AG04450 (cell line): Measurements from ENCODE around the gene FEM1A. TPM values are rescaled to one million over a fixed set of nuclear protein-coding genes. Genes with fewer than 3 reads are reported as not detected.
A peak's percentile ranks its signal among the peaks of the same experiment; 100 is the strongest.
"Not testable (repeated sequence)": the region's sequence is repeated elsewhere in the genome, so short reads cannot be mapped to it uniquely, and the experiment has no call there.

Experiments
- CTCF ChIA-PET: fragments of 300-600, 350-600 bp; formaldehyde crosslinking; extraction: SDS; loops from one replicate; lab custom pipeline; 2022; ENCODE audit warnings: antibody characterized with exemption, inconsistent platforms; lab: Charles Lee
- POLR2A ChIA-PET: fragments of 350-600 bp; formaldehyde crosslinking; extraction: SDS; loops from one replicate; lab custom pipeline; 2021; ENCODE audit warnings: antibody characterized with exemption, inconsistent platforms; lab: Yijun Ruan, JAX
- DNase-seq: peaks from one replicate; pipeline ENCODE4 v3.0.0-alpha.2; 2011; ENCODE audit warnings: low read depth, low spot score
- H3K27ac ChIP-seq: one replicate; pipeline ENCODE4 v1.5.1; 2012; ENCODE audit warnings: low read depth, low read length, control low read depth
- H3K27me3 ChIP-seq: one replicate; pipeline ENCODE4 v1.6.0; 2012; ENCODE audit warnings: low read length; ENCODE audit not compliant: control insufficient read depth, insufficient read depth
- H3K4me3 ChIP-seq: 2 replicates; pipeline ENCODE4 v1.5.1; 2011; ENCODE audit warnings: mild to moderate bottlenecking, low read depth, low read length, control low read depth
- H3K9me3 ChIP-seq: 2 replicates; pipeline ENCODE4 v1.5.1; 2012; ENCODE audit warnings: low read length; ENCODE audit not compliant: control insufficient read depth, insufficient read depth
- polyA plus RNA-seq: library from polyadenylated mRNA; depleted of rRNA; stranded (reverse); fragments of >200 nt; gene quantifications from 2 replicates; pipeline ENCODE4 v1.2.3, GENCODE V29; 2011
- TF ChIP-seq, protein P1 (sequence below): IDR thresholded peaks from 2 replicates; pipeline ENCODE4 v1.5.1; 2011; ENCODE audit warnings: low read depth, low read length, control low read depth, inconsistent platforms

Gene FEM1A
- polyA plus RNA-seq, 1 experiment, result 3.0 TPM

DNA sequence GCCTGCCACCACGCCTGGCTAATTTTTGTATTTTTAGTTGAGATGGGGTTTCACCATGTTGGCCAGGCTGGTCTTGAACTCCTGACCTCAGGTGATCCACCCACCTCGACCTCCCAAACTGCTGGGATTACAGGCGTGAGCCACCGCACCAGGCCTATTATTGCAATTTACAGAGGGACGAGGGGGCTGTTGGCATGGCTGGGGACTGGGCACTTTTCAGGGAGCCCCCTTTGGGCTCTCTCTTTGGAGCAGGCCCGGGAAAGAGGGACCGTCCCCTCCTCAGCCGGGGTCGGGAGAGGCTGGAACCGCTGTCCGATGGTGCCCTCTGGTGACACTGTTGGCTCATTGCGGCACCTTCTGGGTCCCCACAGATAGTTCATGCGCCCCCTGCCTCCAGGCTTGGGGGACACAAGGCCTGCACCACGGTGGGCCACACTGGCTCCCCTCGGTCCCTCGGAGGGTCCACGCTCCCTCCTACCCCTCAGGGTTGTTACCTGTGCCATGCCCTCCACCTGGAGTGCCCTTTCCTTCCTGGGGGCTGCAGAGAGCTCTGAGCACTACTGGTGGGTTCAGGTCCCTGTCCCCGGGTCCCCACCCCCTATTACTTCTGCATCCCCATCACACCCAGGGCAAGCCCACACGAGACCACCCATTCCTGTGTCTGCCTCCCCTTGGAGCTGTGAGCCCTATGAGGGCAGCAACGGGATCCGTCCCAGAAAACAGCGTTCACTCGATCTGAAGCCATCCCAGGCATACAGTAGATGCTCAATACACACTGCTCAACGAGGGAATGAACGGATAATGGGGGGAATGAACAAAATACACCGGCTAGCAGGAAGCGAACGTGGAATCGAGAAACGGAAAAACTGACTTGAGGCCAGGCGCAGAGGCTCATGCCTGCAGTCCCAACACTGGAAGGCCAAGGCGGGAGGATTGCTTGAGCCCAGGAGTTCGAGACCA lies 12.5 kb downstream of the FEM1A start:
- POLR2A ChIA-PET, result no interaction called here
- TF ChIP-seq, protein P1, sequence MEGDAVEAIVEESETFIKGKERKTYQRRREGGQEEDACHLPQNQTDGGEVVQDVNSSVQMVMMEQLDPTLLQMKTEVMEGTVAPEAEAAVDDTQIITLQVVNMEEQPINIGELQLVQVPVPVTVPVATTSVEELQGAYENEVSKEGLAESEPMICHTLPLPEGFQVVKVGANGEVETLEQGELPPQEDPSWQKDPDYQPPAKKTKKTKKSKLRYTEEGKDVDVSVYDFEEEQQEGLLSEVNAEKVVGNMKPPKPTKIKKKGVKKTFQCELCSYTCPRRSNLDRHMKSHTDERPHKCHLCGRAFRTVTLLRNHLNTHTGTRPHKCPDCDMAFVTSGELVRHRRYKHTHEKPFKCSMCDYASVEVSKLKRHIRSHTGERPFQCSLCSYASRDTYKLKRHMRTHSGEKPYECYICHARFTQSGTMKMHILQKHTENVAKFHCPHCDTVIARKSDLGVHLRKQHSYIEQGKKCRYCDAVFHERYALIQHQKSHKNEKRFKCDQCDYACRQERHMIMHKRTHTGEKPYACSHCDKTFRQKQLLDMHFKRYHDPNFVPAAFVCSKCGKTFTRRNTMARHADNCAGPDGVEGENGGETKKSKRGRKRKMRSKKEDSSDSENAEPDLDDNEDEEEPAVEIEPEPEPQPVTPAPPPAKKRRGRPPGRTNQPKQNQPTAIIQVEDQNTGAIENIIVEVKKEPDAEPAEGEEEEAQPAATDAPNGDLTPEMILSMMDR, result peak; percentile 71
- CTCF ChIA-PET, result interaction anchor here (0.6 to 4.5 kb wide), 7 partner anchors 13 to 241 kb away, joined by 3 to 37 read pairs (median 4); partner anchors contain the start of gene FEM1A
- H3K27me3 ChIP-seq, result no peaks in the 10 kb centered on the region
- DNase-seq, result no peak
- H3K4me3 ChIP-seq, result no peak overlapping the region
- H3K27ac ChIP-seq, result no peak overlapping the region
- no peaks in the 10 kb centered on the region for H3K9me3 ChIP-seq

DNA sequence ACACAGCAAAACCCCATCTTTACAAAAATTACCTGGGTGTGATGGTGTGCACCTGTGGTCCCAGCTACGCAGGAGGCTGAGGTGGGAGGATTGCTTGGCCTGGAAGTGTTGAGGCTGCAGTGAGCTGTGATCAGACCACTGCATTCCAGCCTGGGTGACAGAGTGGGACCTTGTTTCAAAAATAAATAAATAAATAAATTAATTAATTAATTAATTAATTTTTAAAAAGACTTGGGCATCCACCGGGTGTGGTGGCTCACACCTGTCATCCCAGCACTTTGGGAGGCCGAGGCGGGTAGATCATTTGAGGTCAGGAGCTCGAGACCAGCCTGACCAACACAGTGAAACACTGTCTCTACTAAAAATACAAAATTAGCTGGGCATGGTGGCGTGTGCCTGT lies 13.6 kb downstream of the FEM1A start:
- not testable (repeated sequence) for H3K9me3 ChIP-seq, H3K27me3 ChIP-seq, H3K4me3 ChIP-seq, DNase-seq, H3K27ac ChIP-seq
- POLR2A ChIA-PET, result interaction anchor here (0.5 kb wide), 1 partner anchor 36 kb away, joined by 5 read pairs; no protein-coding TSS in a partner anchor
- CTCF ChIA-PET, result interaction anchor here (0.6 to 4.5 kb wide), 5 partner anchors 14 to 227 kb away, joined by 3 to 37 read pairs (median 4); partner anchors contain the start of gene FEM1A

GRCh38 chr19:4806384-4806783 lies 14.8 kb downstream of the FEM1A start:
- POLR2A ChIA-PET, result no interaction called here
- no peaks in the 10 kb centered on the region for H3K27me3 ChIP-seq

DNA sequence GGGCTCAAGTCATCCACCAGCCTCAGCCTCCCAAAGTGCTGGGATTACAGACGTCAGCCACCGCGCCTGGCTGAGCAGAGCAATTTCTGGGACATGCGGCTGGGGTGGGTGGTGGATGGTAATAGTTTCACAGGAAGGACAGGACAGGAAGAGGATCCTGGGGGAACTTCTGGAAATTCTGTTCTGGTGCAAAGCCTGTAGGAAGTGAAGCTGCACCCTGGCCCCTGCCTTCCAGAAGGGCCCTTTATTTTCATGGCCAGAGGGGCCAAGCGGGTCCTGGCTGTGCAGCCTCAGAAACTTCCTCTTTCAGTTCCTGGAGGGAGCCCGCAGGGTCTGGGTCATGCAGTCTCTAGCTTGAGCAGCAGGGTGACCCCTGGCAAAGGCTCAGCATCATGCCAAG lies 15.7 kb downstream of the FEM1A start:
- ChIA-PET POLR2A (no interaction called here), CTCF (interaction anchor here (1.1 to 7.5 kb wide), 4 partner anchors 45 to 119 kb away, joined by 3 to 109 read pairs (median 70); no protein-coding TSS in a partner anchor)
- Histone ChIP-seq H3K27ac (no peak overlapping the region), H3K9me3 (peaks cover 3% of the 10 kb centered on the region; the same call in 1 of the 2 replicates), H3K27me3 (no peaks in the 10 kb centered on the region), H3K4me3 (no peak overlapping the region)
- TF ChIP-seq, protein P1, result no peak
- DNase-seq, result no peak

More at GRCh38 chr19:4806384-4806783, 14.8 kb downstream of the FEM1A start:
- CTCF ChIA-PET, result interaction anchor here (4.5 kb wide), 2 partner anchors 46 to 74 kb away, joined by 37 to 109 read pairs; no protein-coding TSS in a partner anchor
- Histone ChIP-seq H3K4me3 (no peak overlapping the region), H3K9me3 (no peaks in the 10 kb centered on the region), H3K27ac (no peak overlapping the region)
- no peak for DNase-seq
- TF ChIP-seq, protein P1, result no peak

GRCh38 chr19:4811328-4812131 lies 20.0 kb downstream of the FEM1A start:
- no peak for DNase-seq
- TF ChIP-seq, protein P1, result peak; percentile 82
- POLR2A ChIA-PET, result interaction anchor here (2.2 kb wide), 1 partner anchor 100 kb away, joined by 19 read pairs; no protein-coding TSS in a partner anchor
- H3K9me3 ChIP-seq, result peaks cover 9% of the 10 kb centered on the region; the same call in 1 of the 2 replicates
- H3K4me3 ChIP-seq, result no peak overlapping the region
- CTCF ChIA-PET, result interaction anchor here (0.6 to 7.5 kb wide), 8 partner anchors 9 to 337 kb away, joined by 3 to 104 read pairs (median 10); no protein-coding TSS in a partner anchor
- peak overlapping the region; percentile 61 for H3K27ac ChIP-seq
- no peaks in the 10 kb centered on the region for H3K27me3 ChIP-seq
